Esophagus (tissue), 2 donors: ENCODE measurements around the gene RGS3. TPM values are rescaled to one million over a fixed set of nuclear protein-coding genes. Genes with fewer than 3 reads are reported as not detected.

Experiments used
- H3K27ac ChIP-seq, 2 donors: one replicate each; pipeline ENCODE4 v1.5.1; 2013; ENCODE audit warnings: low read depth in 2 of 2, mild to moderate bottlenecking in 2 of 2, inconsistent platforms in 1 of 2, low read length in 1 of 2, moderate library complexity in 1 of 2
- H3K27me3 ChIP-seq, 2 donors: one replicate each; pipeline ENCODE4 v1.6.1; 2013; ENCODE audit warnings: low read length in 2 of 2, control low read depth in 1 of 2, mild to moderate bottlenecking in 1 of 2; ENCODE audit not compliant: insufficient read depth in 2 of 2, control insufficient read depth in 1 of 2
- H3K36me3 ChIP-seq, 2 donors: one replicate each; pipeline ENCODE4 v1.6.1; 2013; ENCODE audit warnings: low read length in 1 of 2; ENCODE audit not compliant: control insufficient read depth in 2 of 2, insufficient read depth in 2 of 2
- H3K4me1 ChIP-seq, 2 donors: one replicate each; pipeline ENCODE4 v1.6.1; 2013; ENCODE audit warnings: low read length in 1 of 2; ENCODE audit not compliant: control insufficient read depth in 2 of 2, insufficient read depth in 2 of 2
- H3K4me3 ChIP-seq, 2 donors: one replicate each; pipeline ENCODE4 v1.5.1; 2013; ENCODE audit warnings: low read length in 2 of 2, mild to moderate bottlenecking in 2 of 2, low read depth in 1 of 2, moderate library complexity in 1 of 2
- H3K9me3 ChIP-seq, 2 donors: one replicate each; pipeline ENCODE4 v1.6.1; 2013; ENCODE audit warnings: mild to moderate bottlenecking in 2 of 2, low read depth in 1 of 2, low read length in 1 of 2, moderate library complexity in 1 of 2; ENCODE audit not compliant: control insufficient read depth in 2 of 2, insufficient read depth in 1 of 2
- WGBS, 2 donors: extraction: QIAGEN DNeasy Blood & Tissue Kit; methylation state at CpG; one replicate each; pipeline ENCODE4 v1.1.7; 2013; 5-methylcytosine and 5-hydroxymethylcytosine counted together
- polyA plus RNA-seq, 2 donors: library from polyadenylated mRNA; stranded (reverse); fragments of 200-250 nt; gene quantifications; one replicate each; pipeline ENCODE4 v1.2.3, GENCODE V29; 2013
- donor health status: healthy with polysubstance abuse.
- donor health status: Bipolar disorder and iron deficiency.

The RGS3 gene
- polyA plus RNA-seq, 2 donors, result 9.1 to 10.2 TPM

DNA sequence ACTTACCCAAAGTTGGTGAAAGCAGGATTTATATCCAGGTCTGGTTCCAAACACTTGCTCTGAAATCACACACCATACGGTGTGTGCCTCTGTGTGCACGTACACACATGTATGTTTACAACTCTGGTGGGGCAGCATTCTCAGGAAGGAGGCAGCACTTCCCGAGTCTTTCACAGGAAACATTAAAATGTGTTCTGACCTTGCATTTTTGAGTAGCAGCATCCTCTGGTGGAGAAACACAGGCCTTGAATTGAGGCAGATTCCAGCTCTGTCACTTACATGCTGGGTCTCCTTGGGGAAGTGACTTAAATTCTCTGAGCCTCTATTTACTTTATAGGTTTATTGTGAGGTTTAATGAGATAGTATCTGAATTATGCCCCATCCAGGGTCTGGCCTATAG is 126.4 kb downstream of the RGS3 start:
- Histone ChIP-seq H3K4me3 (no peak overlapping the region), H3K9me3 (no peaks in the 10 kb centered on the region), H3K27ac (peak overlapping the region in 1 of 2 donors; percentile 52), H3K36me3 (peaks cover 3 to 5% of the 10 kb centered on the region in 2 donors), H3K27me3 (no peaks in the 10 kb centered on the region), H3K4me1 (peaks cover 7 to 11% of the 10 kb centered on the region in 2 donors)
- WGBS, 2 donors, result 23 to 32% methylated on average over 3 of the region's 3 CpGs

DNA sequence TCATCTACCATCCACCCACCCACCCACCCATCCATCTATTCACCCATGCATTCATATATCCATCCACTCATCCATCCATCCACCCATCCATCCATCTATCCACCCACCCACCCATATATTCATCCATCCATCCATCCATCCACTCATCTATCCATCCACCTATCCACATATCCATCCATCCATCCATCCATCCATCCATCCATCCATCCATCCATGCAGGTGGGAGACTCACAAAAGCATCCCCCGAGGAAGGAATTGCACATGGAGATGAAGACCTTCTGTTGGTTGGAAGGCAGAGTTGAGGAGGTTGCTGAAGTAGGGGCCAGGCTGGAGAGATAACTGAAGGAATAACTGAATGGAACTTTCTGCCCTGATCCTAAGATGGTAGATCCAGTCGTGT is 126.9 kb downstream of the RGS3 start:
- Histone ChIP-seq H3K36me3 (peaks cover 3 to 5% of the 10 kb centered on the region in 2 donors), H3K27me3 (no peaks in the 10 kb centered on the region), H3K4me3 (no peak overlapping the region), H3K4me1 (peaks cover 7 to 9% of the 10 kb centered on the region in 2 donors), H3K9me3 (no peaks in the 10 kb centered on the region), H3K27ac (no peak overlapping the region)
- 90 to 92% methylated on average over 2 of the region's 2 CpGs for WGBS, 2 donors

DNA sequence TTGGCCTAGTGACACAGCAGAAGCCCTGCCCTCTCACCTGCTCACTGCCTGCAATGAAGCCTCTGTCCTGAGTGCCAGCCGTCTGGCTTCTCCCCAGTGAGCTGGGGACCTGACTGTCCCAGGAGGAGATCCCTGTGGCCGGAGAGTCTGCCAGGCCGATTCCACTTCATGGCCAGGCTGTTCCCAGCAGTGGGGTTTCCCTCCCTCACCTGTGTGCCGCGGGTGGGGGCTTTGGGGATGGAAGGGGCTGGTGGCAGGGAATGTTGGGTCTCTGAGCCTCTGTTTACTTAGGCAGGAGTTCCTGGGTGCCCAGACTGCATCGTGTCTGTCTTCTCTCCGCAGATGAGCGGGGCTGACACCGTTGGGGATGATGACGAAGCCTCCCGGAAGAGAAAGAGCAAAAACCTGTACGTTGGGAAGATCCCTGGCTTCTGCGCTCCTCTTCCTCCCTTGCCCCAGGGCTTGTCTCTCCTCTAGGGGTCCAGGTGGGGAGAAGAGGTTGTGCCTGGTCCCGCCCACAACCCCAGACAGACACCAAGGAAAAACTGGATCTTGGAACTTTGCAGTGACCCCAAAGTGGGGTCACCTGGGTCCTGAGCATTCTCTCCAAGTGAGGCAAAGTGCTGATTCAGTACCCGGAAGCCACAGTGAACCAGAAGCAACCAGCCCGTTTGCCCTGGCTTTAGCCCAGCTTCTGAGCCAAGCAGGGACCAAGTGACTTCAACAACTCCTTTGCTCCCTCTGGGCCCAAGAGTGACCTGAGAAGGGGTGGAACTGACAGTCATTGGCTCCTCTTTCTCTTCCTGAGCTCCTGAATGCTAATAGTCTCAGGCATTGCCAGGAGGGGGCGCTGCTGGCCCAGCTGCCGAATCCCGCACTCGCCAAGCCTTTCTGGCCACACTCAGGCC is 127.7 kb downstream of the RGS3 start:
- Histone ChIP-seq H3K9me3 (no peaks in the 10 kb centered on the region), H3K27me3 (no peaks in the 10 kb centered on the region), H3K4me1 (peaks cover 7 to 8% of the 10 kb centered on the region in 2 donors), H3K4me3 (no peak overlapping the region), H3K27ac (peak overlapping the region; percentile 48 to 77), H3K36me3 (peaks cover 3 to 4% of the 10 kb centered on the region in 2 donors)
- 46 to 54% methylated on average over 20 of the region's 20 CpGs for WGBS, 2 donors

DNA sequence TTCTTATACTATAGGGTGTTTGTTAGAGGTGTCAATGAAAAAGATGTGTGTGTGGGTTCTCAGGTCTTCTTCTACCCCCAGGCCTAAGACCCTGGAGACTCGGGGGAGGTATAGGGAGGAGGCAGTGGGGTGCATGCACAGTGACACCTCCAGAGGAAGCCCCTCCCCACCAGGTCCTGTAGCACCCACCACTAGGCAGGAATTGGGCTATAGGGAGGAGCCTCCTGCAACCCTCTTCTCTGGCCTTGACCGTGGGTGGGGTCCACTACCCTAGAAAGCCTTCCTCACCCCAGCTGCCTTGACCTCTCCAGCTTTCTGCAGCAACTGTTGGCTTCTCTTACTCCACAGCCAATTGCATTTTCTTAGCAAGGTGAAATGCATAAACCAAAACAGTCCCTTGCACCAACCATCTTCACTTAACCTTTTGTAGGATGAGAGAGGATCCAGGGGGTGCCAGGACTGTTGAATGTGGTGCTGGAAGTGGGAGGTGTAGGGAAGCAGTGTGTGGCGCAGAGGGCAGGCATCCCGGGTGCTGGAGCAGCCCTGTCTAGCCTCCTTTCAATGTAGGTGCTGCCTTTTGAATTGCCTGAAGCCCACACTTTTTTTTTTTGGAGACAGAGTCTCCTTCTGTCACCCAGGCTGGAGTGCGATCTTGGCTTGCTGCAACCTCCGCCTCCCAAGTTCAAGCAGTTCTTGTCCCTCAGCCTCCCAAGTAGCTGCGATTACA is 128.5 kb downstream of the RGS3 start:
- Histone ChIP-seq H3K4me1 (peaks cover 7 to 8% of the 10 kb centered on the region in 2 donors), H3K27ac (no peak overlapping the region)
- 77 to 82% methylated on average over 7 of the region's 7 CpGs for WGBS, 2 donors

DNA sequence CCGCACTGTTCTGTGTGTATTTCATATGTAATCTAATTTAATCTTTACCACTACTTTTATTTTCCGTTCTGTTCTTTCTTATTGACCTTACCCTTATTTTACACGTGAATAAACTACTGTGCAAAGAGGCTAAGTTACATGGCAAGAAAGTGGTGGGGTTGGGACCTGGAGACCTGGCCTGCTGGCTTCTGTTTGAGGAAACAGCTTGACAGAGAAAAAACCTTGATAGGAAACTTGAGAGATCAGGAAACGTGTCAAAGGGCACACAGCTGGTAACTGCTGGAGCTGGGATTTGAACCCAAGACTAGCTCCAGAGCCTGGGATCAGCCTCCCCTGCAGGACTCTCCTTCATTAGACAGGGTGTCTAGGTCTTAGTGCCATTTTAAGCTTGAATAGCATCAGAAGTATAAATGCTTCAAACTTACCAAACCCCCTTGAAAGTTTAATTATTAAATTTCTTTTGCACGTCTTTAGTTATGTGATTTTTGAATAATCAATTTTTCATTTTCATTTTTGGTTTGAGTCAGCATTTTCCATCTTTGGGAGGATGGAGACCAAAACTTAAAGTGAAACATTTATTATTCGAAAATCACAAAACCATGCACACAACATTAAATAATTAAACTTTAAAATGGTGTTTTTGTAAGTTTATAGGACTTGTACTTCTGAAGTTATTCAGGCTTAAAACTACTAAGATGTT is 129.5 kb downstream of the RGS3 start:
- H3K27ac ChIP-seq, result peak overlapping the region; percentile 47 to 57
- no peaks in the 10 kb centered on the region for H3K27me3 ChIP-seq
- no peak overlapping the region for H3K4me3 ChIP-seq
- H3K9me3 ChIP-seq, result no peaks in the 10 kb centered on the region
- 68 to 71% methylated on average over 6 of the region's 6 CpGs for WGBS, 2 donors
- H3K36me3 ChIP-seq, result peaks cover 3 to 15% of the 10 kb centered on the region in 2 donors
- H3K4me1 ChIP-seq, result peaks cover 7 to 8% of the 10 kb centered on the region in 2 donors

More for the DNA sequence above, 128.5 kb downstream of the RGS3 start:
- peaks cover 3 to 11% of the 10 kb centered on the region in 2 donors for H3K36me3 ChIP-seq
- no peaks in the 10 kb centered on the region for H3K27me3 ChIP-seq
- H3K4me3 ChIP-seq, result no peak overlapping the region
- H3K9me3 ChIP-seq, result no peaks in the 10 kb centered on the region

DNA sequence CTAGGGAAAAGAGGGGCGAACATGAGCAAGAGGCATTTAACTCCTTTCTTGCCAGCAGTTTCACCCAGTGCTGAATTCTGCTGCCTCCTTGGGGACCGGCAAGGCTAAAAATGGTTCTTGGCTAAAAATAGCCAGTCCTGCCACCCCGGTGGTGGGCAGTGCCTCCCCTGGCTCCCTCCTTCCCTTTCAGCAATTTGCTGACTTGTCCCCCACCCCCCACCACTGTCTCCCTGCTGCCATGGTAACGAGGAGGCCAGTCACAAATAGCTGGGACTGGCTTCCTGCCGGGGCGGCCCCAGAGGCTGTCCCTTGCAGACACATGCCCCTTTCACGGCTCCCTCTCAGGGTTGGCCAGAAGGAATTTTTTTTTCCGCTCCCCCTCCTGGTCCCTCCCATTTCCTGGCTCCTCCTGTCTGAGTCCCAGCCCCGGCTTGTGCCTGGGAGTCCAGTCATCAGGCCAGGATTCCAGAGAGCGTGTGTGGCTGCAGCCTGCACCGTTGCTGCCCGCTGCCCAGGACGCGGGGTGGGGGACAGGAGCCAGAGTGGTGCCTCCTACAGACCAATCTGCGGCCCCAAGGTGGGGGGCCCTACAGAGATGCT is 130.3 kb downstream of the RGS3 start:
- peak overlapping the region; percentile 47 to 57 for H3K27ac ChIP-seq
- peak overlapping the region; percentile 26 to 39 for H3K4me3 ChIP-seq
- no peaks in the 10 kb centered on the region for H3K27me3 ChIP-seq
- peaks cover 7 to 8% of the 10 kb centered on the region in 2 donors for H3K4me1 ChIP-seq
- no peaks in the 10 kb centered on the region for H3K9me3 ChIP-seq
- peaks cover 3 to 16% of the 10 kb centered on the region in 2 donors for H3K36me3 ChIP-seq
- 12 to 25% methylated on average over 15 of the region's 15 CpGs for WGBS, 2 donors

DNA sequence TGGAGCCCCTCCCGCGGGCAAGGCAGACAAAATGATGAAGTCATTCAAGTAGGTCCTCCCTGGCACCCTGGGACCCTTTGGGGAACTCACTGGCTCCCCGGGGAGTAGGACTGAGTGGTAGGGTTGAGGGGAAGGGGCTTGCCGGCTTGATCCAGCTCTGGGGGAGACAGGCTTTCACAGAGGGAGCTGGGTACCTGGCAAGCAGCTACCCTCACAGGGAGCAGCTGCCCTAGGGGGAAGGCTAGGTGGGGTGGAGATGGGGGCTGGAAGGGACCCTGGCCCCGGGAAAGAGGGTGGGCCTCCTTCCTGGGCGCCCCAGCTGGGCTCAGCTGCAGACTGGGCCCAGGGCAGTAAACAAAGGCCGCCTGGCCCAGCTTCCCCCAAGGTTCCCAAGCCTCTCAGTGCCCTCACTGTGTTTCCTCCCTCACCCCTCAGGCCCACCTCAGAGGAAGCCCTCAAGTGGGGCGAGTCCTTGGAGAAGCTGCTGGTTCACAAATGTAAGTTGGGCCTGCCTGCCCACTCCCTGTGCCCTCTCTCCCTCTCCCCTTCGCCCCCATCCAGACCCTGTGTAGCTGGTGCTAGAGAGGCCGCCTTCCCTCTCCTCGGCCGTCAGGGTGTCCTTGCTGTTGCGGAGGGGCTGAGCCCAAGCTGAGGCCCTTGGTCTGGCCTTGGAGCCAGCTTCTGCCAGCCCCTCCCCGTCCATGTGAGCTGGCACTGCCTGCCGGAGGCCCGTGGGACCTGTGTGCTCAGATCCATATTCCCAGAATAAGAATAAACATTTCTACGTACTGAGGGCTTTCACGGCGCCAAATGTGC is 131.2 kb downstream of the RGS3 start:
- peak overlapping the region; percentile 22 to 47 for H3K27ac ChIP-seq
- peaks cover 7 to 8% of the 10 kb centered on the region in 2 donors for H3K4me1 ChIP-seq

DNA sequence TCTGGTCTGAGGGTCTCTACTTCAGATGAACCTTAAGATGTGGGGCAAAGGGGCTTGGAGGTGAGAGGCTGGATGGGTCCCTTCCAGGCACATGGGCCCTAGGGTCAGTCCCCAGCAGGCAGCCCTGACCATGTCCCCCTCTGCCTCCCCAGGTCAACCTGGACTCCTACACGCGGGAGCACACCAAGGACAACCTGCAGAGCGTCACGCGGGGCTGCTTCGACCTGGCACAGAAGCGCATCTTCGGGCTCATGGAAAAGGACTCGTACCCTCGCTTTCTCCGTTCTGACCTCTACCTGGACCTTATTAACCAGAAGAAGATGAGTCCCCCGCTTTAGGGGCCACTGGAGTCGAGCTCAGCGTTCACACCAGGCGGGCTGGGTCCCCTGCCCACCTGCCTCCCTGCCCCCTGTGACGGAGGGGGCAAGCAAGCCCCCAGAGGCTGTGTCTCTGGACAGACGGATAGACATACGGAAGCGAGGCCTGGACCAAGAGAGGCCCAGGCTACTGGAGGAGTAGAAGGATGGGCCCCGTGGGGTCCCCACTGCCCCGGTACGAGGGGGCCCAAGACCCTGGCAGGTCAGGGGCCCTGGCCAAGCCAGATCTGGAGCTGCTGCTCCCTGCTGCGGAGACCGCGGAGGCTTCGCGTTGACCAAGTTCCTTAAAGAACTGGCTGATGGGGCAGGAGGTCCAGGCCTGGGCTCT is 133.2 kb downstream of the RGS3 start:
- H3K36me3 ChIP-seq, result peaks cover 3 to 16% of the 10 kb centered on the region in 2 donors

More for the DNA sequence above, 131.2 kb downstream of the RGS3 start:
- Histone ChIP-seq H3K9me3 (no peaks in the 10 kb centered on the region), H3K36me3 (peaks cover 3 to 16% of the 10 kb centered on the region in 2 donors), H3K27me3 (no peaks in the 10 kb centered on the region), H3K4me3 (peak overlapping the region; percentile 26 to 39)
- 49 to 52% methylated on average over 18 to 19 of the region's 19 CpGs for WGBS, 2 donors

More for the DNA sequence above, 133.2 kb downstream of the RGS3 start:
- Histone ChIP-seq H3K27me3 (no peaks in the 10 kb centered on the region), H3K4me1 (peaks cover 5 to 7% of the 10 kb centered on the region in 2 donors), H3K27ac (no peak overlapping the region), H3K9me3 (no peaks in the 10 kb centered on the region), H3K4me3 (no peak overlapping the region)
- WGBS, 2 donors, result 93% methylated on average over 27 of the region's 27 CpGs
